ENCODE data around the gene ZGRF1.

Gene ZGRF1

GRCh38 chr4:112521123-112522023, 115.3 kb downstream of the ZGRF1 start:
- H4K20me1 ChIP-seq (ENCODE audit: insufficient read depth), result no peaks in the 10 kb centered on the region
- peaks cover 19% of the 10 kb centered on the region for H3K4me1 ChIP-seq (ENCODE audit: low read depth, poor library complexity, severe bottlenecking)
- no peak overlapping the region for H3K9ac ChIP-seq
- no peaks in the 10 kb centered on the region for H3K36me3 ChIP-seq (ENCODE audit: insufficient read depth)
- H3K27ac ChIP-seq, result no peak overlapping the region
- H3K4me3 ChIP-seq (IDR thresholded peaks at IDR 0.05; ENCODE audit: insufficient read depth, low read depth, low read length), result no peak overlapping the region
- no peak overlapping the region for H2AFZ ChIP-seq (ENCODE audit: low read depth)
- TF ChIP-seq CTCF (conservative IDR thresholded peaks at IDR 0.05; ENCODE audit: low read depth, low read length), result no peak
- H3K79me2 ChIP-seq (ENCODE audit: insufficient read depth, low read depth), result no peaks in the 10 kb centered on the region
- no peak overlapping the region for H3K4me2 ChIP-seq
- 0 out of 2 replicates have a peak, but pooled peaks cover 5% of the 10 kb centered on the region for H3K27me3 ChIP-seq (ENCODE audit: insufficient read depth, low read depth)

DNA sequence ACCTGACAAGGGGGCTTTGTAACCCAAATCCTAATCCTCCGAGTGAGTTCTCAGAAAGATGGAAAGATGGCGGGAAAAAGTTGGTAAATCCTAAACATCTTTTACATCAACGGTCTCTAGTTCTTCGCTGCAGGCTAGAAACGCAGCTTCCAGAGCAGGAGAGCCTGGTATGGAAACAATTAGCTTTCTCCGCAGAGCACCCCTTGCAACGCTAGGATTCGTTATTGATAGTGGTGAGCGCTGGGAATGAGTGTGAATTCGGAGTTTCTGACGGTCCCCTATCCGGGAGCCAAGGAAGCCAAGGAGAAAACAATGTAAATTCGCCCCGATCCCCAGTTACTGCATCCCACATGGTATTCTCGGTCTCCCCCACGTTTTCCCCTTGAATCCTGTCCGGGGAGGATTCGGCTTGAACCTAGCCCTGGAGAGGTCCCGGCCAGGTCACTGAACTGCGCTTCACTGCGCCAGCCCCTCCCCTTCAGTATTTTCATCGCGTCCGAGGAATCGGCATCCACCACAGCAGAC, 116.0 kb downstream of the ZGRF1 start:
- H3K4me3 ChIP-seq (IDR thresholded peaks at IDR 0.05; ENCODE audit: insufficient read depth, low read depth, low read length), result no peak overlapping the region
- no peaks in the 10 kb centered on the region for H3K79me2 ChIP-seq (ENCODE audit: insufficient read depth, low read depth)
- H3K9ac ChIP-seq, result no peak overlapping the region
- peaks cover 19% of the 10 kb centered on the region for H3K4me1 ChIP-seq (ENCODE audit: low read depth, poor library complexity, severe bottlenecking)
- no peak overlapping the region for H3K4me2 ChIP-seq
- H2AFZ ChIP-seq (ENCODE audit: low read depth), result no peak overlapping the region
- H3K27me3 ChIP-seq (ENCODE audit: insufficient read depth, low read depth), result 0 out of 2 replicates have a peak, but pooled peaks cover 5% of the 10 kb centered on the region
- no peaks in the 10 kb centered on the region for H3K36me3 ChIP-seq (ENCODE audit: insufficient read depth)
- TF ChIP-seq CTCF (conservative IDR thresholded peaks at IDR 0.05; ENCODE audit: low read depth, low read length), result no peak
- no peak overlapping the region for H3K27ac ChIP-seq
- H4K20me1 ChIP-seq (ENCODE audit: insufficient read depth), result no peaks in the 10 kb centered on the region

DNA sequence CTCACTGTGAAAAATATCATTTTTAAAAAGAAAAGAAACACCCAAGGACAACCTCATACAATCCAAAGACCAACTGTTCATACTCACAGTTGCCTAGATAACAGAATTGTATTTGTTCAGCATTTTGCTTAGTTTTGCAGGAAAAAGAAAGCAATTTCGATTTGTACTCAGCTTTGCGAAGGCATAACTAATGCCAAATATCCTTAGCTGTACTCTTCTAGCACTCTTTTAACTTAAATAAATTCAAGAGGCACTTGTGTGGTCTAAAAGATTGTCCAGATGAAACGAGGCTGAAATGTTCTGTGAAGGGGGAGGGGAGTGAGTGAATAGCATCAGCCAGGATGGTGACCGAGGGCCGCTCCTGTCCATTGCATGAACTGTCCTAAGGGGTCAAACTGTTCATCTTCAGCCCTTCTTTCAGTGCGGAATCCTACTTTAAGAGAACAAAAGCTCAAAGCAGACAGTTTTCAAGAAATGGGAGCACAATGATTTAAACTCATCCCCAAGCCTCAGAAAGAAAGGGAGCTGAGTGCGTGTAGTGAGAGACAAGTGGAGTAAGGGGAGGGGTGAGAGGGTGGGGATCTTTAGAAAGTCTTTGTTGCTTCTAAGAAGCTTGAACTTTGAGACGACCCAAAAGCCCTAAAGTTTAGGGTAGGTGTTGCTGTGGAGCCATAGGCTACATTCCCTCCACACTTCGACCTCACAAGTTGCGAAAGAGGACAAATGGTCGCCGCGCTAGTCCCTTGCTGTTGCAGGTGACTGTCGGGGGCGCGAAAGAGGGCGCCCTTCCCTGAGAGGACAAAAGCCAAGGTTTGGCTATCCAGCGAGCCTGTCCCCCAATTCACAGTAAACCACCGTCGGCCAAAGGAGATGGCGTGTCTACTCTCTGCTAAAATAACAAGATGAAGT, 116.8 kb downstream of the ZGRF1 start:
- no peaks in the 10 kb centered on the region for H3K36me3 ChIP-seq (ENCODE audit: insufficient read depth)
- H2AFZ ChIP-seq (ENCODE audit: low read depth), result no peak overlapping the region
- H3K79me2 ChIP-seq (ENCODE audit: insufficient read depth, low read depth), result no peaks in the 10 kb centered on the region
- no peak overlapping the region for H3K4me3 ChIP-seq (IDR thresholded peaks at IDR 0.05; ENCODE audit: insufficient read depth, low read depth, low read length)
- no peak overlapping the region for H3K27ac ChIP-seq
- H3K4me2 ChIP-seq, result no peak overlapping the region
- H3K27me3 ChIP-seq (ENCODE audit: insufficient read depth, low read depth), result 0 out of 2 replicates have a peak, but pooled peaks cover 5% of the 10 kb centered on the region
- H3K4me1 ChIP-seq (ENCODE audit: low read depth, poor library complexity, severe bottlenecking), result peaks cover 19% of the 10 kb centered on the region
- no peak overlapping the region for H3K9ac ChIP-seq
- no peaks in the 10 kb centered on the region for H4K20me1 ChIP-seq (ENCODE audit: insufficient read depth)
- TF ChIP-seq CTCF (conservative IDR thresholded peaks at IDR 0.05; ENCODE audit: low read depth, low read length), result no peak

DNA sequence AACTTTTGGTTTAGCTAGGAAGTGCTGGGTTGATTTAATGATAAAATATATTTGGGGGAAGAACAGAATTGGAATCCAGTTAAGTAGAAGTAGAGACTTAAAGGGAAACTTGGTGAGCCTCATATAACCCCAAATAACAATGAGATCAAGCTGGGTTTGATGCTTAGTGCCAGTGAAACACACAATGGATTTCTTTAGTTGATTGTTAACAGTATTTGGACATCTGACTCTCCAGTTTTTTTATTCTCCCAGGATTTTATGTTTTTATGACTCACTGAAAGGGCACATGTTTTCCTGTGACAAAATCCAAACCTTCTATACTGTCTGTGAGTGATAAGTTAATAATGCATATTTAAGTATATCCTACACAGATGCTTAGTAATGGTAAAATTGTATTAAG, 118.0 kb downstream of the ZGRF1 start:
- Histone ChIP-seq H3K9ac (no peak overlapping the region; the same call in 1 of the 2 replicates), H3K4me3 (IDR thresholded peaks at IDR 0.05; ENCODE audit: insufficient read depth, low read depth, low read length) (no peak overlapping the region), H3K79me2 (ENCODE audit: insufficient read depth, low read depth) (no peaks in the 10 kb centered on the region), H3K4me2 (peak overlapping the region; percentile 78), H4K20me1 (ENCODE audit: insufficient read depth) (no peaks in the 10 kb centered on the region), H3K36me3 (ENCODE audit: insufficient read depth) (no peaks in the 10 kb centered on the region), H3K27me3 (ENCODE audit: insufficient read depth, low read depth) (0 out of 2 replicates have a peak, but pooled peaks cover 5% of the 10 kb centered on the region), H3K4me1 (ENCODE audit: low read depth, poor library complexity, severe bottlenecking) (peaks cover 23% of the 10 kb centered on the region), H2AFZ (ENCODE audit: low read depth) (no peak overlapping the region), H3K27ac (no peak overlapping the region)
- TF ChIP-seq CTCF (conservative IDR thresholded peaks at IDR 0.05; ENCODE audit: low read depth, low read length), result no peak
